Dermis blood vessel endothelial cell (primary cell): ENCODE data around the gene PCYT1A. TPM values are rescaled to one million over a fixed set of nuclear protein-coding genes. Genes with fewer than 3 reads are reported as not detected.
A peak's percentile ranks its signal among the peaks of the same experiment; 100 is the strongest.
"Not testable (repeated sequence)": the region's sequence is repeated elsewhere in the genome, so short reads cannot be mapped to it uniquely, and the experiment has no call there.

ENCODE experiments used
- DNase-seq: peaks from one replicate; pipeline ENCODE4 v3.0.0; 2010
- total RNA-seq: library from RNA; depleted of rRNA; stranded (reverse); fragments of >200 nt; gene quantifications from 2 replicates; pipeline ENCODE4 v1.2.3, GENCODE V29; 2014

PCYT1A gene
- total RNA-seq: 65.7 and 70.1 TPM in 2 replicates

DNA sequence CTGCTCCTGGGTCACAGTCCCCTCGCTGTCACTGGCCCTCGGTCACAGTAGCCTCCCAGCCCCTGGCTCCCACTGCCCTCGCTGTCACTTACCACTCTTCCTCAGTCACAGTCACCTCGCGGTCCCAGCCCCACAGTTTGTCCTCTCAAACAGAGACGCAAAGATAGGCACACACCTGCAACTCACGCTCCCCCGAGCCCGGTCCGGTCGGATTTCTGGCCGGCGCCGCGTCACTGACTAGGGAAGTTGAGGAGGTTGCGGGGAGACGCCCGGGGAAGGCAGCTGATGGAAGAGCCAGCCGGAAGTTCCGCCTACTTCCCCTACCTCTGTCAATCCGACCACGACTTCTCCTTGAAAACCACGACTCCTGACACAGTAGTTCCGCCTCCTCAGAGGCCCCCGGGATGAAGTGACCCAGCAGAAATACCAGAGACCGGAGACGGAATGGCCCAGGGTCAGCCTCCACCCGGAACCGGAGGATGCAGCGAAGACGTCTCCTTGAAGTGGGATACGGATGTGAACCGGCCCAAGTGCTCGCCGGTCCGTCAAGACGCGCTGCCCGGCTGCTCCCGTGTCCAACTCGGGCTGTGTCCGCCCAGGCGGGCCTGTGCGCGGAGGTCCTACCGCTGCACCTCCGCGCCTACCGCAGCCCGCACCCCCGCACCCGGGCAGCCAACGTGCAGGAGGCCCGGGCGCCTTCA lies at the start of gene PCYT1A:
PCYT1A (minus strand) TSS at position 287 of the 701 bp plus-strand sequence. CDS start 17,195 bp downstream, outside the sequence.
- peak; percentile 96 for DNase-seq

DNA sequence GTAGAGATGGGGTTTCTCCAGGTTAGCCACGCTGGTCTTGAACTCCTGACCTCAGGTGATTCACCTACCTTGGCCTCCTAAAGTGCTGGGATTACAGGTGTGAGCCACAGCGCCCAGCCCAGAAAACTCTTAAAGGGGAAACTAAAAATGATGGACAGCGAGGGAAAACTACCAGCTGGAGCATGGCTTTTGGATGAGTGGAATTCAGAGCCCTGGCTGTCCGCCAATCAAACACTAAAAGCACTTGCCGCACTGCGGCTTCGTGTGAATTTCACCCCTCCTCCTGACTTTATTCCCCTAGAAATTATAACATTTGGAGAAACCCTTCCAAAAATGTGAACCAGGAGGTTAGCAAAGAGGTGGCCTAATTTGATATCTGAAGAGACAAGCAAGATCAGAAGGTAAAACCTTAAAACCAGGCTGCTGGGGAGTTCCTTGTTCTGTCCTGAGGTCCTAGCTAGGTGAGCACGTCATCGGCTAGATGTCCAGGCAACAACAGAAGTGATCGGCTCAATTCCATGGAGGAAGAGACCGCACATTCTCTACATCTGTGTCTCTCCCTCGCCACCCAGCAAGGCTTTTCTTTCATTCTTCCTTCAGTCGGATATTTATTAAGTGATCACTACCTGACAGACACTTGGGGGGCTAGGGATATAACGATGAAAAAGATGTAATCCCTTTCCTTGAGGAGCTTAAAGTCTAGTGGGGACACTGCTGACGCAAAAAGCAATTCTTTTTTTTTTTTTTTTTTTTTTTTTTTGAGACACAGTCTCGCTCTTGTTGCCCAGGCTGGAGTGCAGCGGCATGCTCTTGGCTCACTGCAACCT lies 49.0 kb upstream of the PCYT1A start:
- no peak for DNase-seq

DNA sequence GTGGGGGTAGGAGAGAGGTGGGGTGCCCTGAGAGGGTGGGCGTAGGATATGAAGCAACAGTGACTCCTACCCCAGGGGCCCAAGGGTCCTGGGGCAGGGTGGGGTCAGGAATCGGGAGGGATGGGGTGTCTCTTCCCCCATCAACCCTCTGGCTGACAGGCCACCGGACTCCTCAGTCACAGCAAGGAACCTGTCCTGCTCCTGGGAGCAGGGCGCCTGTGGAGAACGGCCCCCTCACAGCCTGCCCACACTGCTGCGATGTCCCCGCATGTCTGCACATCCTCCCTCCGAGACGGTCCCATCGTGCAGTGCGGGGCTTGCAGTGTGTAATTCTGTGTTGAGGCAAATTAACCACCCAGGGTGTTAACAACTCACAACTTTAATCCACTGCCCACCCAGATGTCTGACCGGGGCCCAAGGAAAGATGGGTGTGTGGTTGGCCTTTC lies 48.0 kb upstream of the PCYT1A start:
- no peak for DNase-seq

DNA sequence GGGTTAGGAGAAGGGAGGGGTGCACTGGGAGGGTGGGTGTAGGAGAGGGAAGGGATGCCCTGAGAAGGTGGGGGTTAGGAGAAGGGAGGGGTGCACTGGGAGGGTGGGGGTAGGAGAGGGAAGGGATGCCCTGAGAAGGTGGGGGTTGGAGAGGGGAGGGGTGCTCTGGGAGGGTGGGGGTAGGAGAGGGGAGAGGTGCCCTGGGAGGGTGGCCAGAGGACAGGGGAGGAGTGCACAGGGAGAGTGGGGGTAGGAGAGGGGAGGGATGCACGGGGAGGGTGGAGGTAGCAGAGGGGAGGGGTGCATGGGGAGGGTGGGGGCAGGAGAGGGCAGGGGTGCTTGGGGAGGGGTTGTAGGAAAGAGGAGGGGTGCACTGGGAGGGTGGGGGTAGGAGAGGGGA lies 47.5 kb upstream of the PCYT1A start:
- DNase-seq: no peak

DNA sequence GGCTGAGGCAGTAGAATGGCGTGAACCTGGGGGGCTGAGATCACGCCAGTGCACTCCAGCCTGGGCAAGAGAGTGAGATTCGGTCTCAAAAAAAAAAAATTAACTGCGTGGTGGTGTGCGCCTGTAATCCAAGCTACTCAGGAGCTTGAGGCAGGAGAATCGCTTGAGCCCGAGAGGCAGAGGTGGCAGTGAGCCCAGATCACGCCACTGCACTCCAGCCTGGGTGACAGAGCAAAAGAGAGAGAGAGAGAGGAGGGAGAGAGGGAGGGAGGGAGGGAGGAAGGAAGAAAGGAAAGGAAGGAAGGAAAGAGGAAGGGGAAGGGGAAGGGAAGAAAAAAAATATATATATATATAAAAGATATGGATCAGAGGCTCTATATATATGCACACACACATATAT lies 44.6 kb upstream of the PCYT1A start:
- DNase-seq: no peak

DNA sequence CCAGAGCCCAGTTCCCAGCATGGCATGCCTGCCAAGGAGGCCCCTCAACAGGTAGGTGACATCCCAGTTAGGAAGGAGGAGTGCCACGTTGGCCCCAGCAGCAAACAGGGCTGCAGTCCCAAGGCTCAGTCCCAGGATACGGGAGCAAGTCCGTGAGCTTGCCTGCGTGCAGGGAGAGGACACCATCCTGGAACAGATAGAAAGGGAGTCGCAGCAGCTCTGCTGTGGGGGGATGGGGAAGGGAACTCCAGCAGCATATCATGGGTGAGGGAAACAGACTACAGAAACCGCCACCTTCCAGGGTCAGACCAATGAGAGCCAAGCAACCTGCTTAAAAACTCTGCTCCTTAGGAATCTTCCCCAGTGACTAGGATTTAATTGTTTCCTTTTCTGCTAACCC lies 39.9 kb upstream of the PCYT1A start:
- peak; percentile 26 for DNase-seq

DNA sequence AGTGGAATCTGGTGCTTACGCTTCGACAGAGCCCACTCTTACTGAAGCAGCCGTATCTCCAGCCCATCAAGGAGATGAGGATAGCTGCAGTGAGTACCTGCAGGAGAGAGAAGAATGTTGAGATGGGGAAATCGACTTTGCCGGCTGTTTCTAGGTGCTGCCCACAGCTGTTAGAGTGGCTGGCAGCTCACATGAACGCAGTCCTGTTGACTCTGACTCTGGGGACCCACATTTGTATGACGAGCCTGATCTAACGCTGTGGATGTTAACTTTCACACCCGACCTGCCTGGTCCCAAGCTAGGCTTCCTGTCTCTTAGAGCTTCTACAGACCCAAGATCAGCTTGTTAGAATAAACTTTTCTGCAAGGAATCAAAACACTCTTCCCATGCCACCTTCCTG lies 39.4 kb upstream of the PCYT1A start:
- DNase-seq: no peak

DNA sequence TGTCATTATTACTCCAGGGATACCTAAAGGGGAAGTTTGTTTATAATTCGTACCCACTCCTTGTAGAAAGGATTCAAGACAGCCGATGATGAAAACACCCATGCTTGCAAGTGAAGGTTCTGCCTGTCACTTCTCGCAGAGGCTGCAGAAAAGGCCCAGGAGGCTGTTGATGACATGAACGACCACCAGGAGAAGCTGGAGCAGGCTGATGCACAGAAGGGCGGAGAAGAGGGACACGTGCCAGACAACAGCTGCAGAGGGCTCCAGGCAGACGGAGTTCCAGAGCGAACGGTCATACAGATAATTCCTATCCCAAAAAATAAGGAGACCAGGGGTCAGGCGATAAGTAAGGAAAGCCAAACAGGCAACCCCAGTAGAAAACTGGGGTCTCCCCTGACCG lies 36.2 kb upstream of the PCYT1A start:
- peak; percentile 25 for DNase-seq

DNA sequence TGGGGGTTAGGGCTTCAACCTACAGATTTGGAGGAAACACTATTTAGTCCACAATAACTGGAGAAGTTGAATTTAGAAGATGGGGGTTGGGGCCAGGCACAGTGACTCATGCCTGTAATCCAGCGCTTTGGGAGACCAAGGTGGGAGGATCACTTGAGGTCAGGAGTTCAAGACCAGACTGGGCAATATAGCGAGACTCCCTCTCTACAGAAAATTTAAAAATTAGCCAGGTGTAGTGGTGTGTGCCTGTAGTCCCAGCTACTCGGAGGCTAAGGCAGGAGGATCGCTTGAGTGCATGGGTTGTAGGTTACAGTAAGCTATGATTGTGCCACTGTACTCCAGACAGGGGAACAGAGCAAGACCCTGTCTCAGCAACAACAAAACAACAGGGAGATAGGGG lies 35.5 kb upstream of the PCYT1A start:
- DNase-seq: no peak

DNA sequence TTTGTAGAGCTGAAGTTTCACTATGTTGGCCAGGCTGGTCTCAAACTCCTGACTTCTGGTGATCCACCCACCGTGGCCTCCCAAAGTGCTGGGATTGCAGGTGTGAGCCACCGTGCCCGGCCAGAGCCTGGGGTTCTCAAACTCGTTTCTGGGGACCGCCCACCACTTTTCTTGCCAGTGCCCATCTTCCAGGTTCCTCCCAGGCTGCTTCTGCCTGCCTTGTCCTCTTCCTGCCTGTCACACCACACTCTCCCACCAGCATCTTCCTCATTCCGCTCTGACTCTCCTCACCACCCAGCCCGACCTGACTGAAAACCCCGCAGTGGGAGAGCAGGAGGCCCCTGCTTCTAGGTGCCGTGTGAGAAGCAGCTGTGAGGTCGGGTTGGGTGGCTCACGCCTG lies 33.6 kb upstream of the PCYT1A start:
- DNase-seq: no peak

DNA sequence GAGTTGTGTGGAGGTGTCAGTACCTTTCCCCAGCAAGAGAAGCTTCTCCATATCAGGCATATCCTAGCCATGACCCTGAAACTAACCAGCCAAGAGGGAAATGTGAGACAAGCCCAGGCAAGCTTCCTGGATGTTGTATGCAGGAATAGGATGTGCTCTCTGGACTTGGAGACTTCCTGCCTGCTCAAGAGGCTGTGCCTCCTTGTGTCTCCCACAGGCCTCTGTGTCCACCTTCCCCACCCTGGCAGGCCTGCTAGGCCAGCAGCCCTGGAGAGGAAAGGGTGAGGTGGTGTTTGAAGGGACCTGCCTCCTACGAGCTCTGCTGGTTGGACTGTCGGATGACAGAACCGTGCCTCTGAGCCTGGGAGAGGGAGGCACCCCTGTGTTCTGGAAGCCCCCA lies 32.6 kb upstream of the PCYT1A start:
- peak; percentile 23 for DNase-seq

DNA sequence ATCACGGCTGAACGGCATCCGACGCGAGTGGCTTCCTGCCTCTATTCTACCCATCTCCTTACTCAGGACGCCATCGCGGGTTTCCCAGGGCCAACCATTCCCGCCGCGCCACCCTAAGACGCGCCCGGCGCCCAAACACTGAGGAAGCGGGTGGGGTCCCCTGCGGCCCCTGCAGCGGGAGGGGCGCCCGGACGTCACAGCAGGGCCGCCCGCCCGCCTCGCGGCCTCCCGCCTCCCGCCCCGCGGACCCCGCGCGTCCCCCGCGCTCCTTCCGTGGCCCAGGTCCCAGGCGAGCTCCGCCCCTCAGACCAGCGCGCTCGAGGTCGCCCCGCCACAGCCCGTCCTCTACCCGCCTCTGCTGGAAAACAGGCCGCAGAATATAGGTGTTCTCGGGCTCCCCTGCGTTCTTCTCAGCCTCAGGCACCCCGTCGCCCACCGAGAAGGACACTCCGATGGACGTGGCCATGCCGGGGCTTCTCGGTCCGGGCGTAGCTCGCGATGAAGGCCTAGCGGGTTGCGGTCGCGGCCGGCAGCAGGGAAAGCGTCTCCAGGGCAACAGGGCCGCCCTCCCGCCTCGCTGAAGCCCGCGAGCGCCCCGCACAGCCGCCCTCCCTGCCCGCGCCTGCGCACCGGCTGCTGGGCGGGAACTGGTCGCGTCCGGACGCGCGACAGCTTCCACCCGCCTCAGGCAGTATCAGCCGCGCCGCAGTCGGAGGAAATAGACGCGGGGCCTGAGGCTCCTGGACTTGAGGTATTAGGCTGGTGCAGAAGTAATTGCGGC lies 30.4 kb upstream of the PCYT1A start, which contains the start of gene DYNLT2B:
DYNLT2B (minus strand) TSS at position 554 of the 781 bp plus-strand sequence; CDS start at position 466, 88 bp downstream.
- peak; percentile 95 for DNase-seq

DNA sequence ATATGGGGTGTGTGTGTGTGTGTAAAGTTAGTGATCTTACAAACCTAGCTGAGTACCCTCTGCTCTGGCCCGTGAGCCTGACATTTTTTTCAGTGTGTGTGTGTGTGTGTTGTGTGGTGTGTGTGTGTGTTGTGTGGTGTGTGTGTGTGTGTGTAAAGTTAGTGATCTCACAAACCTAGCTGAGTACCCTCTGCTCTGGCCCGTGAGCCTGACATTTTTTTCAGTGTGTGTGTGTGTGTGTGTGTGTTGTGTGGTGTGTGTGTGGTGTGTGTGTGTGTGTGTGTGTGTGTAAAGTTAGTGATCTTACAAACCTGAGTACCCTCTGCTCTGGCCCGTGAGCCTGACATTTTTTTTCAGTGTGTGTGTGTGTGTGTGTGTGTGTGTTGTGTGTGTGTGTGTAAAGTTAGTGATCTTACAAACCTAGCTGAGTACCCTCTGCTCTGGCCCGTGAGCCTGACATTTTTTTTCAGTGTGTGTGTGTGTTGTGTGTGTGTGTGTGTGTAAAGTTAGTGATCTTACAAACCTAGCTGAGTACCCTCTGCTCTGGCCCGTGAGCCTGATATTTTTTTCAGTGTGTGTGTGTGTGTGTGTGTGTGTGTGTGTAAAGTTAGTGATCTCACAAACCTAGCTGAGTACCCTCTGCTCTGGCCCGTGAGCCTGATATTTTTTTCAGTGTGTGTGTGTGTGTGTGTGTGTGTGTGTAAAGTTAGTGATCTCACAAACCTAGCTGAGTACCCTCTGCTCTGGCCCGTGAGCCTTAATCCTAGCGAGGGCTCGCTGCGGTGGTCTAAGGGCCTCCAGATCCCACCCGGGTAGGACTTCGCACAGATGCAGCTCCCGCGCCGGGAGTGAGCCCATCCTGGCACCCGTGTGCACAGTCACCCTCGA lies 29.5 kb upstream of the PCYT1A start:
- not testable (repeated sequence) for DNase-seq

DNA sequence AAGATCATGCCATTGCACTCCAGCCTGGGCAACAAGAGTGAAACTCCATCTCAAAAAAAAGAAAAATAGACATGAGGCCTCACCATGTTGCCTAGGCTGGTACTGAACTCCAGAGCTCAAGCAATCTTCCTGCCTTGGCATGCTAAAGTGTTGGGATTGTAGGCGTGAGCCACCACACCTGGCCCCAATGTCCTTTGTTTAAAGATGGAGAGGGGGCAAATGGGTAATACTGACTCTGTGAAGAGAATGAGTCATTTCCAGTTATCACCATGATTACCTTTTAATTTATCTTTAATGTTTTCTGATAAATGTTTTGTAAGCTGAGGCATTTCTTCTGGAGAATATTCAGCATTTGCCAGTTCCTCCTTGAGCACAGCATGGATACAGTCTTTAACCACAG lies 28.3 kb upstream of the PCYT1A start:
- no peak for DNase-seq

DNA sequence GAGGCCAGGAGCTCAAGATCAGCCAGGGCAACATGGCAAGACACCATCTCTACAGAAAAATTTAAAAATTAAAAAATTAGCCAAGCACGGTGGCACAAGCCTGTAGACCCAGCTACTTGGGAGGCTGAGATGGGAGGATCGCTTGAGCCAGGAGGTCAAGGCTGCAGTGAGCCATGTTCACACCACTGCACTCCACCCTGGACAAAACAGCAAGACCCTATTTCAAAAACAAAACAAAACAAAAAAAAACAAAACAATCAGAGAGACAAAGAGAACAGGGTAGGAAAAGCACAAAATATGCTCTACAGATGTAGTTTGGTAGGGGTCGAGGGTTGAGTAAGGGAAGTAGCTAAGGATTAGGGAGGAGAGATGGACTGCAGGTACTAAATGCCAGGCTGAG lies 27.1 kb upstream of the PCYT1A start:
- DNase-seq: no peak

DNA sequence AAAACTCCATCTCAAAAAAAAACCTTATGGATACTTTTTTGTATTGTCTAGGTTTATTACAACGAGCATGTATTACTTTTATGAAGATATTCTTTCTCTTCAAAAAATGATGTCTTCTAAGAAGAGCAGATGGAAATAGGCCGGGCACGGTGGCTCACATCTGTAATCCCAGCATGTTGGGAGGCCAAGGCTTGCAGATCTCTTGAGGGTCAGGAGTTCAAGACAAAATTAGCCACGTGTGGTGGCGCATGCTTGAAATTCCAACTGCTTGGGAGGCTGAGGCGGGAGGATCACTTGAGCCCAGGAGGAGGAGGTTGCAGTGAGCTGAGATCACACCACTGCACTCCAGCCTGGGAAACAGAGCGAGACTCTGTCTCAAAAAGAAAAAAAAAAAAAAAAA lies 26.6 kb upstream of the PCYT1A start:
- DNase-seq: not testable (repeated sequence)

DNA sequence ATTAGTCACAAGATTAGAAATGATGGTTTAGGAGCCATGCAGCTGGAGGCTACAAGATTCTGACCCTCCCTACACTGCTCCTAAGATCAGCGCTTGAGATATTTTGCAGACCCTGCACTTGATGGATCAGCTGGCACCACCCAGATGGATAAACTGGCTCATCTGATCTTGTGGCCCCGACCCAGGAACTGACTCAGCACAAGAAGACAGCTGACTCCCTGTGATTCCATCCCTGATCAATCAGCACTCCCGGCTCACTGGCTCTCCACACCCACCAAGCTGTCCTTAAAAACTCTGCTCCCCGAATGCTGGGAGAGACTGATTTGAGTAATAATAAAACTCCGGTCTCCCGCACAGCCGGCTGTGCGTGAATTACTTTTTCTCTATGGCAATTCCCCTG lies 15.4 kb upstream of the PCYT1A start:
- DNase-seq: not testable (repeated sequence)

DNA sequence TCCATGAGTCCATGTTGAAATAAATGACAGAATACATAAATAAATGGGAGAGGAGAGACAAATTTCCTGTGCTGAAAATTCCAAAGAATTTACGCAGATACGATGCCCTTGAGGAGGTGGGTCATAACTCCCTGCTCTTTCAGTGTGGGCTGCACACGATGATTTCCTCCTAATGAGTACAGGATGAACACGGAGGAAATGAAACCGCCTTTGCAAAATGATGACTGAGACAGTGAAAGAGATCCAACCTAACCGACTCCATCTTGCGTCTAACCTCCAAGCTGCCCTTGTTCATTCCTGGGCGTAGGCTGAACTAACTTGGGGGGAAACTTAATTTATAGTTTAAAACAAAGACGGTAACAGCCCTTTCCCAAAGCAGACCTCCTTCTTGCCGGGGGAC lies 15.0 kb upstream of the PCYT1A start:
- DNase-seq: not testable (repeated sequence)

DNA sequence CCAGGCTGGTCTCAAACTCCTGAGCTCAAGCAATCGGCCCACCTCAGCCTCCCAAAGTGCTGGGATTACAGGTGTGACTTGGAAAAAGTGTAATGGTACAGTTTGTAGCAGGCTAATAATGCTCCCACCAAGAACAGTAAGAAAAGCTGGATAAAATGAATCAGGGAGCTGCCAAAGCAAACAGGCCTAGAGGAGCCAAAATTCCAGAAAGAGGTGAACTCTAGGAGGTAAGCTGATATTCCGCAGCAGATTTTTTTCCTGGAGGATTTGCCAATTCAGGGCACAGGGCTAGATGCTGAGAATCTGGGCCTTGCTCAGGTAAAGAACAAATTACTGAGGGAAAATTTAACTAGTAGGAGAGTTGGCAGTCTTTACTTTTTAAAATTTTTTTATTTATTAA lies 11.0 kb upstream of the PCYT1A start:
- DNase-seq: no peak

DNA sequence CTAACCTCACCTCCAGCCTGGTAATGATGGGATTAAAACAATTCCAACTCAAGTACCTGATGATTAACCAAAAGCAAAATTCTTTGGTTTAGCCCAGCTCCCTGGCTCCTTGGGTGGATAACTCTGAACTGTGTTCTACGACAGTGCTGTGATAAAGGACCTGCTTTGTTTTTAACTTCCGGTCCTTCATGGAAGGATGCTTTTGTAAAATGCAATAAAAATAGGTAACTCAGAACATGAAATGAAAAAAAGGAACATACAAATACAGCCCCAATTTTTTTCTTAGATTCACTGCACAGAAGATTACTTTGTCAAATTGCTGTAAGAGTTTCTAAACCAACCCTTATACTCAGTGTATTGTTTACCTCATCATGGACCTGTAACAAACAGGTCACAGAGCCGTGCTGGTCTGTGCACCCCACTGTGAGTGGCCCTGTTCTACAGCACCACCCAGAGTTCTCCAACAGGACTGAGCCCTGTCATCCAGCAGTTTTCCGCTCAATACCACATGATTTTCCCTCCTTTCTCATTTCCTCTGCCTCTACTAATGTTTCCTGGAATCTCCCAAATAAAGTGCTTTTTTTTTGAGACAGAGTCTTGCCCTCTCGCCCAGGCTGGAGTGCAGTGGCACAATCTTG lies 4.9 kb upstream of the PCYT1A start:
- DNase-seq: no peak

DNA sequence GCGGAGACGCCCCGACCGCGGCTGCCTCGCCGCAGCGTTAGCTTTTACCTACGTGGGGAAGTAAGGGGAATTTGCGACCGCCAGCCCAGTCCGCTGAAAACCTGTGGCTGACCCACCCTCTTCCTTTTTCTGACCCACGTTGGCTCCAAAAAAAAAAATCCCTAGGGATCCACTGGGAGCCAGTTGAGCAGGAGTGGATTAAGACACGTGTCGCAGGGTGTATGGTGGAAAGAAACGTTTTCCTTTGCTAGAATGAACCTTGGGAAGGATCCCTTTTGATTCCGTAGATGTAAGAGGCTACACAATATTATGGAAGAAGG lies 575 bp upstream of the PCYT1A start:
- peak; percentile 58 for DNase-seq

DNA sequence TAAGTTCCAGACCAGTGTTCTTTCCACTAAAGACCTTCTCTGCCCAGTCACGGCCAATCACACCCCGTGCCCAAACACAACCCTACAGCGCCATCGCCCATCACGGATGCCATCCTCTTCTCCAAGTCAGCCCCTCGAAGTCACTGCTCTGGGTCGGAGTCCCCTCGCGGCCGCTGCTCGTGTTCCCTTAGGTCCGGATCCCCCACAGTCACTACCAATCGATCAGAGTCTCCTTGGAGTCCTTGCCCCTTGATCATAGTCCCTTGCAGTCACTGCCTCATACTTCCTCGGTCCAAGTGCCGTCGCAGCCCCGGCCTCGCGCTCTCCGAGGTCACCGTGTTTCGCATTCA lies 461 bp downstream of the PCYT1A start:
- peak; percentile 46 for DNase-seq
